ENCODE results near the gene GRHL3. TPM values are rescaled to one million over a fixed set of nuclear protein-coding genes. Genes with fewer than 3 reads are reported as not detected.
"Not testable (repeated sequence)": the region's sequence is repeated elsewhere in the genome, so short reads cannot be mapped to it uniquely, and the experiment has no call there.

The GRHL3 gene
- total RNA-seq (2014; rRNA removed; shearing (Covaris generic)), result not detected in 2 replicates

DNA sequence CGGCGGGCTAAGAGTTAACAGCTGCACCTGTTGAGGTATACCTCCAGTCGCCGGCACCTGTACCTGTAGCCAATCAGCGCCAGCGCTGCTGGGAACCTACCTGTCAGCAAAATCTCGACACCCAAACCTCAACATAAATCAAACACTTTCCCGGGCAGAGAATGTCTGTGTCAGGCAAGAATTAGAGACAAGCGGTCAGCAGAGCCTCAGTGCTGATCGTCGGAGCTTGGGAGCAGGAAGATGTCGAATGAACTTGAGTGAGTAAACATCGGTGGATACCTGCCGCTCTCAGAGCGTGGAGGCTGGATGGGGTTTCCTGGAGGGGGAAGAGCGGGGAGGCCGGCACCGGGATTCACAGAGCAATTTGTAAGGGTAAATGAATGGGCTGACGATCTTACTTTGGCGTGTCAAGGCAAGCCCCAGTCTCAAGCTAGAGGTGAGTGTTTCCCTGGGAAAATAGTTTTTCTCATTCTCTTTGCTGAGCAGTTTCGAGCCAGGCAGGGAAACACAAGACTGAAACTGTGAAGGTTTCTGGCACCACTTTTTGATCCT, at the start of gene GRHL3:
GRHL3 (plus strand) TSS at position 46 of the 552 bp plus-strand sequence; CDS start at position 241, 195 bp downstream.
- DNase-seq (ENCODE audit: low spot score), result no peak

GRCh38 chr1:24274203-24275103, 44.7 kb upstream of the GRHL3 start:
- not testable (repeated sequence) for DNase-seq (ENCODE audit: low spot score)

- no peak for DNase-seq (ENCODE audit: low spot score)
Measured at GRCh38 chr1:24275104-24275410, 44.1 kb upstream of the GRHL3 start.

DNA sequence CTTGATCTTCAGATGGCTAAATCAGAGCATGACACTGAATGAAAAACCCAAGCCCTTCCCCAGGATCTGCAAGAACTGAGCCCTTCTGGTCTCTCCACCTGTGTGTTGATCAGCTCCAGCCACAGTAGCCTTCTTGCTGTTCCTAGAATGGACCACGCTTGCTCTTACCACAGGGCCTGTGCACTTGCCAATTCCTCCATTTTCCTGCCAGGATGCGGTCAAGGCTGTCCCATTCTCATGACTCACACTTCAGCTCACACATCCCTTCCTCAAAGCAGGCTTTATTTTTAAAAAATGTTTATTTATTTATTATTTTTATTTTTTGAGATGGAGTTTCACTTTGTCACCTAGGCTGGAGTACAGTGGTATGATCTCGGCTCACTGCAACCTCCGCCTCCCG, 43.6 kb upstream of the GRHL3 start:
- peak; percentile 77 for DNase-seq (ENCODE audit: low spot score)

GRCh38 chr1:24276791-24277190, 42.4 kb upstream of the GRHL3 start:
- no peak for DNase-seq (ENCODE audit: low spot score)

DNA sequence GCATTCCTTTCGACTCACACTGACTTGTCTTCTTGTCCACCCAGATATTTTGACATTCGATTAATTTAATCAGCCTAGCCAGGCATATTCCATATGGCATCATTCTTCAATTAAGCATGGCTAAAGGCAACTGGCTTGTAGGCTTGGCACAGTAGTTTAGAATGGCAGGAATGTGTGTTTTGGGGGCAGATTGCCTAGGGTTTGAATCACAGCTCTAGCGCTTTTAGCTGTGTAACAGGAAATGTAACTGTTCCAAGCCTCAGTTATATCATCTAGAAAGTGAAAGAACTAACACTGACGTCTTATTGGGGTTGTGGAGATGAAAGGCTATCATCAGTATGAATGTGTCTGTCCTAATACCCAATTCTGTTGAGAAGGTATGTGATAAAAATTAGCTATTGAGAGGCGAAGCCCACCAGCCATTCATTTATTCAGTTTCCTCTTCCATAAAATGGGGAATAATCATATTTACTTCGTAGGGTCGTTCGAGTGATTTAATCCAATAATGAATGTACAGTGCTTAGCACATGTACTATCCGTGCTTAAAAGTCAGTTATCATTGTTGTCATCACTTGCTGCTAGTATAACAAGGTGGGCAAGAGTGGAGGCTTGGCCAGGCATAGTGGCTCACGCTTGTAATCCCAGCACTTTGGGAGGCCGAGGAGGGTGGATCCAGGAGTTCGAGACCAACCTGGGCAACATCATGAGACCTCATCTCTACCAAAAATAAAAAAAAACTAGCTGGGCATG, 41.6 kb upstream of the GRHL3 start:
- no peak for DNase-seq (ENCODE audit: low spot score)

DNA sequence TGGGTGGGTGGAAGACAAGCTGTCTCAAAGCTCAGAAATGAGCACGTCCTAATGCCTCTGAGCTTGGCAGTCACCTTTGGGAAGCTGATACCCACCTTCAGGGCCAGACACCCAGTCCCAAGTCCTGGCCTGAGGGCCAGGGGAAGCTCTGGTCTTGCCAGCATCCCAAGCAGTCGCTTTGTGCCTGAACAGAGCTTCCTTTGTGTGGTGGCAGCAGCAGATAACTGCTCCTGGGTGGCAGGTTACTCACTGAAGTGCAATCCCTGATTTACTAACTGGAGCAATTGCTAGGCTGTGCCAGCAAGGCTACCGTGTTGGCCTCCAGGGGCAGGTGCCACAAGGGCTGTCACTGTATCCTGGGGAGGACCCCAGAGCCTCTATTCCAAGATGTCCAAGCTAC, 40.4 kb upstream of the GRHL3 start:
- no peak for DNase-seq (ENCODE audit: low spot score)

DNA sequence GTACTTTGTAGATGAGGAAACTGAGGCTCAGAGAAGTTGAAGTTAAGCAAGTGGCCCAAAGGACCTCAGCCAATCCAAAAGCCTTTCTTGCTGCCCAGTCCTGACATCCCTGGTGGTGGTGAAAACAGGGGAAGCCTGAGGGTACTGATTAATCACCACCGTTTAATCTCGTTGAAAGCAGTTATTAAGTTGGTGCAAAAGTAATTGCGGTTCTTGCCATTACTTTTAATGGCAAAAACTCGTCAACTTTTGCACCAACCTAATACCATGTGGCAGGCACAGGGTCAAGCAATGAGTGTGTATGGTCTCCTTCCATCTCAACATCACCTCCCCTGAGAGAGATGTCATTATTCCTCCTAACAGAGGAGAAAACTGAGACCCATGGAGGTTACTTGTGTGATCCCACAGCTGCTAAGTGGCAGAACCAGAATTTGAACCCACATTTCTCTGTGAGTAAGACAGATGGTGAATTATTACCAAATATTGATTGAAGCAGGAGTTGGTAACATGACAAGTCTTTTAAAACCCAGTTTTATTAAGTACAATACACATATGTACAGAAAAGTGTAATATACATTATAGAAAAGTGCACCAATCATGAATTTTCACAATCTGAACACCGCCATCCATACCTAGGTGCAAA, 39.4 kb upstream of the GRHL3 start:
- DNase-seq (ENCODE audit: low spot score), result no peak

GRCh38 chr1:24281591-24281990, 37.6 kb upstream of the GRHL3 start:
- no peak for DNase-seq (ENCODE audit: low spot score)

GRCh38 chr1:24282491-24282890, 36.7 kb upstream of the GRHL3 start:
- no peak for DNase-seq (ENCODE audit: low spot score)

DNA sequence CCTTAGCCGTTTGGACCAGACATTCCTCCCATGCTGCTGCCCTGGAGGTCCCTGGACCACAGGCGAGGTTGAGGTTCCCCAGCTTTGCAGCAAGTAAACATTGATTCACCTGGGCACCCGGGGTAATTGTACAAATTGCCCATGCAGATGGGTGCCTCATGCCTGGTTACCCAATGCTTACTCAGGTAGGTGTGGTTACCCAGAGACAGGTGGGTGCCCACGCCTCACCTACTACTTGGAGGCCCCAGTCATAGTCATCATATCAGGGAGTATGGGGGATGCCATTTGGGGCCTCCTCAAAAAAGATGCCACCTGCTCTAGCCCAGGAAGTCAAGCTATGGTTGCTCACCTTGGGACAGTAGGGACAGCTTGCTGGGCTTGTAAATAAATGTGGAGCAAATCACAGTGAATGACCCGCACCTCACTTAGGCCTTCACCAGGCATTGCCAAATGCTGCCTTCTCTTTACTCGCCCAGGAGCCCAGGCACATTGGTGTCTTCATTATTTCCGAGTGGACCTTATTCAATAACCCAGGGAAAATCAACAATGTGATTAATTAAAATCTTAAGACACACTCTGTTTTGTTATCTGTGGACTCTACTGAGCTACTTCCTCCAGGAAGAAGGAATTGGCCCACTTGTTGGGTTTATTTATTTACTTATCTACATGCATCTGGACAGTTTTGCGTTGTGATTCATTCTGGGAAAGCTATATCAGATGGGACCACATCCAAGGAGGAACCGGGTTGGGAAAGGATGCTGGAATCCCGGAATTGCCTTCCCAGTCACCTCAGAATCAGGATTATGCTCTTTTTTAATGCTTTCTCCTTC, 35.6 kb upstream of the GRHL3 start:
- peak; percentile 86 for DNase-seq (ENCODE audit: low spot score)

DNA sequence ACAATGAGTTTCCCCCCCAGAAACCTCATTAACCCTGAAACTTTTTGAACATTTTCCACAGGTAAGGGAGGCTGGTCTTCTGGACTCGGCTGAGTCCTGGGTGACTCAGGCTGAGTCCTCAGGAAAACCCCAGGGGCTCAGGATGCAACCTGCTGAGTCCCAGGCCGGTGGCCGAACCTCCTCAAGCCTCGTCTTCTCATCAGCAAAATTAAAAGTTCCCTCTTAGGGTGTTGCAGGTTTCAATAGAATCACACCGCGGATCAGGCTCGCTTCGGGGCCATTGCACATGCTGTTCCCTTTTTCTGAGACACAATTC, 35.0 kb upstream of the GRHL3 start:
- no peak for DNase-seq (ENCODE audit: low spot score)

DNA sequence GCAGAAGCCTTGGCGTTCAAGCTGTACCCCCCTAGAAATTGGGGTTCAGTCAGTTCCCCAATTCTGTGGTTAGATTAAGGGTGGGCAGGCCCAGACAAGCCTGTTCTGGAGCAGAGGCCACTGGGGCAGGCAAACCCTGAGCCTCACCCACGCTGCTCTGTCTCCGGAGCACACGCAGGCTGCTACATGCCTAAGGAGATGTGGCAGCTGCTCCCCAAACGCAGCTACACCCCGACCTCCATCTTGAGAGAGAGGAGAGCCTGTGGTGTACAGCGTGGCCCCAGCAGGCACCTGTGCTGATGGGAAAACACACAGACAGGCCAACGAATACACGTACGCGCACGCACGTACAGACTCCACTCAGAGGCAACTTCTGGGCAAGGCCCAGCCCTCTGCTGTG, 33.9 kb upstream of the GRHL3 start:
- no peak for DNase-seq (ENCODE audit: low spot score)

GRCh38 chr1:24286246-24287010, 32.7 kb upstream of the GRHL3 start:
- DNase-seq (ENCODE audit: low spot score), result no peak

DNA sequence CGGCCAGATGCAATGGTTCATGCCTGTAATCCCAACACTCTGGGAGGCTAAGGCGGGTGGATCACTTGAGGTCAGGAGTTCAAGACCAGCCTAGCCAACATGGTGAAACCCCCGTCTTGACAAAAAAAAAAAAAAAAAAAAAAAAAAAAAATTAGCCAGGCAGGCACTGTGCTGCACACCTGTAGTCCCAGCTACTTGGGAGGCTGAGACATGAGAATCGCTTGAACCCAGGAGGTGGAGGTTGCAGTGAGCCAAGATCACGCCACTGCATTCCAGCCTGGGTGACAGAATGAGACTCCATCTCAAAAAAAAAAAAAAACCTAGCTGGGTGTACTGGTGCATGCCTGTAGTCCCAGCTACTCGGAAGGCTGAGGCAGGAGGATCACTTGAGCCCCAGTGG, 31.4 kb upstream of the GRHL3 start:
- DNase-seq (ENCODE audit: low spot score), result not testable (repeated sequence)

- no peak for DNase-seq (ENCODE audit: low spot score)
Measured at GRCh38 chr1:24288479-24288878, 30.7 kb upstream of the GRHL3 start.

DNA sequence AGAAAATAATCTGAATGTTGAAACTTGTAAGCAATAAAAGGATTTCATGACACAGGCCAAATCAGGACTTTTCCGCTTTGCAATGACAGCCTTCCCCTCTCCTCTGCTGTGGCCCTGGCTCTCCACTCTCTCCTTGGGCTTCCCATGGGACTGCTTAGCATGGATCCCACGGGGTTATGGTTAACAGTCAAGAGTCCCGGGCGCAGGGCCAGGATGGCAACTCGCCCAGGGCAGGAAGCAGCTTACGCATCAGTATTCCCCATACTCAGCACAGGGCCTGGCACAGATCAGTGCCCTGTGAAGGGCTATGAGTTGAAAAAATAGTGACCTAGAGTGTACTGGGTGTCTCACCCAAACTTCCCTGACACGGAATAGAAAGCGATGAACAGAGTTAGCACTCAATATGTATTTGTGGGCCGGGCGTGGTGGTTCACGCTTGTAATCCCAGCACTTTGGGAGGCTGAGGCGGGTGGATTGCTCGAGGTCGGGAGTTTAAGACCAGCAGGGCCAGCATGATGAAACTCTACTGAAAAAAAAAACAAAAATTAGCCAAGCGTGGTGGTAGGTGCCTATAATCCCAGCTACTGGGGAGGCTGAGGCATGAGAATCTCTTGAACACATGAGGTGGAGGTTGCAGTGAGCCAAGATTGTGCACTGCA, 29.1 kb upstream of the GRHL3 start:
- peak; percentile 98 for DNase-seq (ENCODE audit: low spot score)

DNA sequence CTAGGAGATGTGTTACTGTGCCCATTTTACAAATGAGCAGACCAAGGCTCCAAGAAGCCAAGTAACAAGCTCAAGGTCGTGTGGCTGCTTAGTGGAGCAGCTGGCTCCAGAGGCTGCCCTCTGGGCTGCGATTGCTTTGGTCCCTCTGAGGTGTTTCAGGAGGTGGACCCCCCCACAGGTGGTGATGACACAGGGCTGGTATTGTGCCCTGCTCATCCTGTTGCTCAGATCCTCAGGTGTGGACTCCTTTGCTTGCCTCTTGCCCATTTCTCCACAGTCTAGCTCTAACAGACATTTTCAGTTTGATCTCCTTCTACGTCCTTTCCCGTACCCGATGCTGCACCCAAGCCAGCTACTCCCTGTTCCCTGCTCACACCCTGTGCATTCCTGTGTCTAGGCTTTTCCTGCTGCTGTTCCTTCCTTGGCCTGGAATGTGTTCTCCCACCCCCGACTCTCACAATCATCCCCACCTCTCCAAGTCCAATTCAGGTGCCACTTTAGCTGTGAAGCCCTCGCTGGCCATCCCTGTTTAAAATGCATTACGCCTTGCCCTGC, 28.1 kb upstream of the GRHL3 start:
- DNase-seq (ENCODE audit: low spot score), result no peak

DNA sequence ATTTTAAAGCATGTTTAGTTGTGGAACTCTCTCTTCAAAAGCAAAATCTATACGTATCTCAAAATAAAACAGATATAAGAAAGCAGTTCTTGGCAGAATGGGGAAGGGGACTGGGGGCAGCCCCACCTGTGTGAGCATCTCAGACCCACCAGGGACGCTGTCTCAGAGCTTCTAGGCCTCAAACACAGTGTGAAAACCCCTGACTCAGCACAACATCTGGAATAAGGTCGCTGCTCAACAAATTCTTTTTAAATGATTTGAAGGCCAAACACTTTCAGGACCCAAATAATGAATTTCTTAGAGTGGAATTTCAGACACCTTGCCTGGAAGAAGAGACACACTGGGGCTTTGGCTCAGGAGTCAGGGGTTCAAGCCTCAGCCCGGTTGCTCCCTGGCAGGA, 27.1 kb upstream of the GRHL3 start:
- no peak for DNase-seq (ENCODE audit: low spot score)

DNA sequence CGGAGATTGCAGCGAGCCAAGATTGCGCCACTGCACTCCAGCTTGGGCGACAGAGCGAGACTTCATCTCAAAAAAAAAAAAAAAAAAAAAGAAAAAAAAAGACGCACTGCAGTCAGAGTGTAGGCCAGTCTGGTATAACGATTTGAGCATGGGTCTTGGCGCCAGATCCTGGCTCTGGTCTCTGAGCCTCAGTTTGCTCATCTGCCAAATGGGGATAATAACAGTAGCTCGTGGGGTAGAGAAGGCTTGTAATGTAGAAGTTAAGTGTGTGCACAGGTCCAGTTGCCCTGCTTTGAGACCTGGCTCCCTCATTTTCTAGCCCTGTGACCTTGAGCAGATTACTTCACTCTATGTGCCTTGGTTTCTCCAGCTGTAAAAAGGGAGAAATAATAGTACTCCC, 26.3 kb upstream of the GRHL3 start:
- no peak for DNase-seq (ENCODE audit: low spot score)
